ENCODE measurements around the gene SLC27A2.

Gene SLC27A2

GRCh38 chr15:50281427-50281826 is 99.4 kb downstream of the SLC27A2 start:
- DNase-seq: no peak
